ENCODE measurements around the gene C6orf120.
A peak's percentile ranks its signal among the peaks of the same experiment; 100 is the strongest.
"Not testable (repeated sequence)": the region's sequence is repeated elsewhere in the genome, so short reads cannot be mapped to it uniquely, and the experiment has no call there.

The C6orf120 gene

GRCh38 chr6:169692516-169692915 lies 9.4 kb upstream of the C6orf120 start:
- Histone ChIP-seq H3K4me3 (ENCODE audit: low read length) (no peak overlapping the region), H3K9me2 (replicated peaks; ENCODE audit: control insufficient read depth, low read length) (no peaks in the 10 kb centered on the region), H3K79me2 (ENCODE audit: control insufficient read depth, low read length) (peaks cover 50% of the 10 kb centered on the region), H3K4me1 (ENCODE audit: control insufficient read depth, low read length) (no peaks in the 10 kb centered on the region), H3F3A (ENCODE audit: control insufficient read depth, insufficient read depth) (no peaks in the 10 kb centered on the region), H3K27ac (ENCODE audit: low read depth, low read length) (no peak overlapping the region), H4K20me1 (ENCODE audit: control insufficient read depth, insufficient read depth, low read depth, low read length) (no peaks in the 10 kb centered on the region), H3K4me2 (ENCODE audit: low read length) (no peak overlapping the region), H3K27me3 (ENCODE audit: control insufficient read depth, low read length) (no peaks in the 10 kb centered on the region), H3K36me3 (ENCODE audit: control insufficient read depth, low read length) (peaks cover 46% of the 10 kb centered on the region), H3K9me3 (ENCODE audit: control insufficient read depth, insufficient read depth, low read length) (no peaks in the 10 kb centered on the region)
- TF ChIP-seq, protein P1, sequence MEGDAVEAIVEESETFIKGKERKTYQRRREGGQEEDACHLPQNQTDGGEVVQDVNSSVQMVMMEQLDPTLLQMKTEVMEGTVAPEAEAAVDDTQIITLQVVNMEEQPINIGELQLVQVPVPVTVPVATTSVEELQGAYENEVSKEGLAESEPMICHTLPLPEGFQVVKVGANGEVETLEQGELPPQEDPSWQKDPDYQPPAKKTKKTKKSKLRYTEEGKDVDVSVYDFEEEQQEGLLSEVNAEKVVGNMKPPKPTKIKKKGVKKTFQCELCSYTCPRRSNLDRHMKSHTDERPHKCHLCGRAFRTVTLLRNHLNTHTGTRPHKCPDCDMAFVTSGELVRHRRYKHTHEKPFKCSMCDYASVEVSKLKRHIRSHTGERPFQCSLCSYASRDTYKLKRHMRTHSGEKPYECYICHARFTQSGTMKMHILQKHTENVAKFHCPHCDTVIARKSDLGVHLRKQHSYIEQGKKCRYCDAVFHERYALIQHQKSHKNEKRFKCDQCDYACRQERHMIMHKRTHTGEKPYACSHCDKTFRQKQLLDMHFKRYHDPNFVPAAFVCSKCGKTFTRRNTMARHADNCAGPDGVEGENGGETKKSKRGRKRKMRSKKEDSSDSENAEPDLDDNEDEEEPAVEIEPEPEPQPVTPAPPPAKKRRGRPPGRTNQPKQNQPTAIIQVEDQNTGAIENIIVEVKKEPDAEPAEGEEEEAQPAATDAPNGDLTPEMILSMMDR (IDR thresholded peaks at IDR 0.05; ENCODE audit: low read depth, low read length, poor library complexity, severe bottlenecking): no peak

- Histone ChIP-seq H3K9me2 (replicated peaks; ENCODE audit: control insufficient read depth, low read length) (no peaks in the 10 kb centered on the region), H3K27ac (ENCODE audit: low read depth, low read length) (no peak overlapping the region), H3K79me2 (ENCODE audit: control insufficient read depth, low read length) (peaks cover 70% of the 10 kb centered on the region), H3K4me3 (ENCODE audit: low read length) (no peak overlapping the region), H3F3A (ENCODE audit: control insufficient read depth, insufficient read depth) (no peaks in the 10 kb centered on the region), H4K20me1 (ENCODE audit: control insufficient read depth, insufficient read depth, low read depth, low read length) (no peaks in the 10 kb centered on the region), H3K36me3 (ENCODE audit: control insufficient read depth, low read length) (peaks cover 48% of the 10 kb centered on the region), H3K4me2 (ENCODE audit: low read length) (no peak overlapping the region), H3K27me3 (ENCODE audit: control insufficient read depth, low read length) (no peaks in the 10 kb centered on the region), H3K4me1 (ENCODE audit: control insufficient read depth, low read length) (peaks cover 3% of the 10 kb centered on the region), H3K9me3 (ENCODE audit: control insufficient read depth, insufficient read depth, low read length) (no peaks in the 10 kb centered on the region)
- TF ChIP-seq, protein P1 (IDR thresholded peaks at IDR 0.05; ENCODE audit: low read depth, low read length, poor library complexity, severe bottlenecking): no peak
Measured at GRCh38 chr6:169695131-169695530, 6.8 kb upstream of the C6orf120 start.

DNA sequence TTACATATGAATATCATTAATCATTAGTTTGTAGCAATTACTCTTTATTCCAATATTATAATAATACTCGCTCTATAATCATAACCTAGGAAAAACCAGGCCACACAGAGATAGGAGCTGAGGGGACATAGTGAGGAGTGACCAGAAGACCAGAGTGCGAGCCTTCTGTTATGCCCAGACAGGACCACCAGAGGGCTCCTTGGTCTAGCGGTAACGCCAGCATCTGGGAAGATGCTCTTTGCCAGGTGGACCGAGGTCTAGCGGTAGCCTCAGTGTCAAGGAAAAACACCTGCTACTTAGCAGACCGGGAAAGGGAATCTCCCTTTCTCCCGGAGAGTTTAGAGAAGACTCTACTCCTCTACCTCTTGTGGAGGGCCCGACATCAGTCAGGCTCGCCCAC lies 4.8 kb upstream of the C6orf120 start:
- TF ChIP-seq, protein P1 (IDR thresholded peaks at IDR 0.05; ENCODE audit: low read depth, low read length, poor library complexity, severe bottlenecking): peak; percentile 26

DNA sequence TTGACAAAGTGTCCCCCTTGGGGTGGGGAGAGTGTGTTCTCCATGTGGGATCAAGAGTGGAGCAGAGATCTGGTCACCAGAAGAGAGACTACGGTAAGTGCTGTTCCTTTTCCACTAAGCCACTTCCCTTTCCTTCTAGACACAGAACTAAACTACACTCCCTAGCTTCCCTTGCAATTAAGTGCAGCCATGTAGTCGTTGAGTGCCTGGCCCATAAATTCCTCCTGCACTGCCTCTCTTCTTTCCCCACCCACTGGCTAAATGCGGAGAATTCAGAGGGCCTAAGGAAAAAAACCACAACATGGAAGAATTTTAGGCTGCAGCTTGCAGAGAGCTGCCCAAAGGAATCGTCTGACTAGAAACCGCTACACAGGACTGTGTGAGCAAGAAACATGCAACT lies 1.6 kb upstream of the C6orf120 start:
- Histone ChIP-seq H3K4me2 (ENCODE audit: low read length) (peak overlapping the region; percentile 66), H3K9me2 (replicated peaks; ENCODE audit: control insufficient read depth, low read length) (no peaks in the 10 kb centered on the region), H3K27me3 (ENCODE audit: control insufficient read depth, low read length) (no peaks in the 10 kb centered on the region), H3F3A (ENCODE audit: control insufficient read depth, insufficient read depth) (no peaks in the 10 kb centered on the region), H3K4me3 (ENCODE audit: low read length) (peak overlapping the region; percentile 84), H3K27ac (ENCODE audit: low read depth, low read length) (no peak overlapping the region), H4K20me1 (ENCODE audit: control insufficient read depth, insufficient read depth, low read depth, low read length) (peaks cover 7% of the 10 kb centered on the region), H3K36me3 (ENCODE audit: control insufficient read depth, low read length) (peaks cover 65% of the 10 kb centered on the region), H3K9me3 (ENCODE audit: control insufficient read depth, insufficient read depth, low read length) (no peaks in the 10 kb centered on the region), H3K4me1 (ENCODE audit: control insufficient read depth, low read length) (peaks cover 31% of the 10 kb centered on the region), H3K79me2 (ENCODE audit: control insufficient read depth, low read length) (peaks cover 85% of the 10 kb centered on the region)
- no peak for TF ChIP-seq EZH2phosphoT487 (IDR thresholded peaks at IDR 0.05; ENCODE audit: borderline replicate concordance, low read length)
- TF ChIP-seq, protein P1 (IDR thresholded peaks at IDR 0.05; ENCODE audit: low read depth, low read length, poor library complexity, severe bottlenecking): no peak

More for the DNA sequence above, 4.8 kb upstream of the C6orf120 start:
- not testable (repeated sequence) for H3F3A ChIP-seq (ENCODE audit: control insufficient read depth, insufficient read depth); H3K4me3 ChIP-seq (ENCODE audit: low read length); H4K20me1 ChIP-seq (ENCODE audit: control insufficient read depth, insufficient read depth, low read depth, low read length); H3K27me3 ChIP-seq (ENCODE audit: control insufficient read depth, low read length); H3K4me2 ChIP-seq (ENCODE audit: low read length); H3K27ac ChIP-seq (ENCODE audit: low read depth, low read length); H3K9me2 ChIP-seq (replicated peaks; ENCODE audit: control insufficient read depth, low read length); H3K9me3 ChIP-seq (ENCODE audit: control insufficient read depth, insufficient read depth, low read length)
- H3K79me2 ChIP-seq (ENCODE audit: control insufficient read depth, low read length): peaks cover 80% of the 10 kb centered on the region
- peaks cover 11% of the 10 kb centered on the region for H3K4me1 ChIP-seq (ENCODE audit: control insufficient read depth, low read length)
- H3K36me3 ChIP-seq (ENCODE audit: control insufficient read depth, low read length): peaks cover 46% of the 10 kb centered on the region
